HEK293 (cell line): ENCODE results near the gene BSCL2.
A peak's percentile ranks its signal among the peaks of the same experiment; 100 is the strongest.

ENCODE experiments used
- KLF7 ChIP-seq: fragments of 450-650 bp; formaldehyde crosslinking; IDR thresholded peaks from 2 replicates; pipeline ENCODE4 v1.5.1; 2016; ENCODE audit warnings: missing biosample characterization, missing genetic modification characterization, borderline replicate concordance
- OSR2 ChIP-seq: fragments of 450-650 bp; formaldehyde crosslinking; IDR thresholded peaks from 2 replicates; pipeline ENCODE4 v1.5.1; 2016; ENCODE audit warnings: missing biosample characterization, missing genetic modification characterization
- SCRT2 ChIP-seq: fragments of 450-650 bp; formaldehyde crosslinking; IDR thresholded peaks from 2 replicates; pipeline ENCODE4 v1.5.1; 2016; ENCODE audit warnings: missing biosample characterization, missing genetic modification characterization
- YY1 ChIP-seq: fragments of 450-650 bp; formaldehyde crosslinking; IDR thresholded peaks from 2 replicates; pipeline ENCODE4 v1.5.1; 2018; ENCODE audit warnings: missing biosample characterization, missing genetic modification characterization
- ZBTB20 ChIP-seq: fragments of 450-650 bp; formaldehyde crosslinking; IDR thresholded peaks from 2 replicates; pipeline ENCODE4 v1.5.1; 2016; ENCODE audit warnings: missing biosample characterization, missing genetic modification characterization
- ZBTB21 ChIP-seq: fragments of 450-650 bp; formaldehyde crosslinking; IDR thresholded peaks from 2 replicates; pipeline ENCODE4 v1.5.1; 2017; ENCODE audit warnings: missing biosample characterization, missing genetic modification characterization
- ZNF211 ChIP-seq: fragments of 450-650 bp; formaldehyde crosslinking; IDR thresholded peaks from 2 replicates; pipeline ENCODE4 v1.5.1; 2016; ENCODE audit warnings: low read depth, missing biosample characterization, missing genetic modification characterization
- ZNF221 ChIP-seq: fragments of 450-650 bp; formaldehyde crosslinking; IDR thresholded peaks from 2 replicates; pipeline ENCODE4 v1.5.1; 2017; ENCODE audit warnings: missing biosample characterization, missing genetic modification characterization, borderline replicate concordance
- ZNF274 ChIP-seq, 2 experiments: fragments of 200-500 bp in 1 of 2; fragments of 450-650 bp in 1 of 2; sonication (Bioruptor generic) in 1 of 2; formaldehyde crosslinking in 1 of 2; IDR thresholded peaks; 2 replicates each; pipeline versions ENCODE4 v1.5.1 to v1.6.1; 2014 to 2016; ENCODE audit warnings: borderline replicate concordance in 1 of 2, inconsistent platforms in 1 of 2, low read length in 1 of 2, missing biosample characterization in 1 of 2, missing genetic modification characterization in 1 of 2
- ZNF350 ChIP-seq: fragments of 450-650 bp; formaldehyde crosslinking; IDR thresholded peaks from 2 replicates; pipeline ENCODE4 v1.5.0; 2017; ENCODE audit warnings: missing biosample characterization, mild to moderate bottlenecking, missing genetic modification characterization
- ZNF423 ChIP-seq: fragments of 450-650 bp; formaldehyde crosslinking; IDR thresholded peaks from 2 replicates; pipeline ENCODE4 v1.5.1; 2016; ENCODE audit warnings: missing biosample characterization, missing genetic modification characterization
- ZNF48 ChIP-seq: fragments of 450-650 bp; formaldehyde crosslinking; IDR thresholded peaks from 2 replicates; pipeline ENCODE4 v1.5.1; 2016; ENCODE audit warnings: missing biosample characterization, missing genetic modification characterization
- ZNF521 ChIP-seq: fragments of 450-650 bp; formaldehyde crosslinking; IDR thresholded peaks from 2 replicates; pipeline ENCODE4 v1.5.1; 2017; ENCODE audit warnings: missing biosample characterization, mild to moderate bottlenecking, missing genetic modification characterization
- ZNF529 ChIP-seq: fragments of 450-650 bp; formaldehyde crosslinking; IDR thresholded peaks from 2 replicates; pipeline ENCODE4 v1.5.1; 2017; ENCODE audit warnings: missing genetic modification characterization, missing biosample characterization; ENCODE audit not compliant: insufficient replicate concordance
- ZNF560 ChIP-seq: fragments of 450-650 bp; formaldehyde crosslinking; IDR thresholded peaks from 2 replicates; pipeline ENCODE4 v1.5.1; 2017; ENCODE audit warnings: missing biosample characterization, missing genetic modification characterization, borderline replicate concordance
- ZNF792 ChIP-seq: fragments of 450-650 bp; formaldehyde crosslinking; IDR thresholded peaks from 2 replicates; pipeline ENCODE4 v1.5.1; 2016; ENCODE audit warnings: missing biosample characterization, missing genetic modification characterization
- TF ChIP-seq, protein P1 (sequence below): fragments of 450-650 bp; formaldehyde crosslinking; IDR thresholded peaks from 2 replicates; pipeline ENCODE4 v1.5.1; 2016; ENCODE audit warnings: missing biosample characterization, missing genetic modification characterization
- TF ChIP-seq, protein P2 (sequence below): fragments of 450-650 bp; formaldehyde crosslinking; IDR thresholded peaks from 2 replicates; pipeline ENCODE4 v1.5.1; 2016; ENCODE audit warnings: missing biosample characterization, missing genetic modification characterization, low read depth
- TF ChIP-seq, protein P3 (sequence below): fragments of 450-650 bp; formaldehyde crosslinking; IDR thresholded peaks from 2 replicates; pipeline ENCODE4 v1.5.1; 2016; ENCODE audit warnings: missing biosample characterization, missing genetic modification characterization
- TF ChIP-seq, protein P4 (sequence below): fragments of 450-650 bp; formaldehyde crosslinking; IDR thresholded peaks from 2 replicates; pipeline ENCODE4 v1.5.1; 2016; ENCODE audit warnings: missing biosample characterization, missing genetic modification characterization
- TF ChIP-seq, protein P5 (sequence below): fragments of 450-650 bp; formaldehyde crosslinking; IDR thresholded peaks from 2 replicates; pipeline ENCODE4 v1.5.1; 2016; ENCODE audit warnings: missing biosample characterization, missing genetic modification characterization, borderline replicate concordance
- TF ChIP-seq, protein P6 (sequence below): fragments of 450-650 bp; formaldehyde crosslinking; conservative IDR thresholded peaks from 2 replicates; pipeline ENCODE4 v1.5.1; 2016; ENCODE audit warnings: low read depth, missing biosample characterization, missing genetic modification characterization

BSCL2 gene

DNA sequence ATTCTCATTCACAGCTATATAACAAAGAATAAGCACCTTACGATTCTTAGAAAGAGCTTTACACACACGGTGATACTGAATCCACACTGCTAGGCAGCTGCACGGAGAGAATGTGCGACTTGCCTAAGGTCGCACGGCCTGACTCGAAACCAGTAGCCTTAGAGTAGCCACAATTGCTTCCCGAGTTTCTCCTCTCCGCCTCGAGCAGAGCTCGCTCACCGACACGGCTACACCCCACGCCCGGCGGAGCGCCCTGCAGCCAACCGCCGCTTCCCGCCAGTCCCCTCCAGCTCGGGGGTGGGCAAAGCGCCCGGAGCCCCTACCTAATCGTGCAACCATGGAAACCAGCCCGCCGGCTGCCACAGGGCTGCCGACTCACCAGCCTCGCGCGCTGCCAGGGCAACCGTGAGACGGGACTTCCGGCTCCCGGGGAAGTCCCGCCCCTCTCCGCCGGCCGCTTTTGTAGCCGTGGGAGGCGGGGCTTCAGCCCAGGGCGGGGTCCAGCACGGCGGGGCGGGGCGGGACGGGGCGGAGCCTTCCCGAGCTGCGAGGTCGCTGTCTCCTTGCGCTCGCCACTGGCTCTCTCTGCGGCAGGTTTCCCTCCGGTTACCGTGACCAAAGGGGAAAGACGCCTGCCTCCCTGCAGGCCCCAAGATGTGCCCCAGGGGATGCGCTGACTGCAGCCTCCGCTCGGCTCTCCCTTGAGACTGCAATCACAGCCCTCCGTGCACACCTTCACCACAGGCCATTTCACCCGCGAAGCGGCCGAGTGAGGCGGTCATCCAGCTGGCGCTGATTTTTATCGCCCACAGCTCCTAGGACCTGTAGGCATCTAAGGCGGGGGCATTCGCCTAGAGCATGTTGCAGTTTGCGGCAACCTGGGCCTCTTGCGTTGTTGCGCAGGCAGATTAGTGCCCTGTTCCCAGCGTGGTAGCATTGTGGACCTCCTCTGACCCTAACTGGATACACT is 1.1 kb downstream of the BSCL2 start (continued):
- TF ChIP-seq ZBTB21 (tag by site-specific recombination): no peak
- TF ChIP-seq SCRT2: peak; percentile 70
- no peak for TF ChIP-seq ZNF274 (IDR thresholded peaks at IDR 0.05; ENCODE audit: low read length)
- TF ChIP-seq ZNF274 (tag by site-specific recombination; IDR thresholded peaks at IDR 0.05; ENCODE audit: borderline replicate concordance): no peak
- TF ChIP-seq, protein P1, sequence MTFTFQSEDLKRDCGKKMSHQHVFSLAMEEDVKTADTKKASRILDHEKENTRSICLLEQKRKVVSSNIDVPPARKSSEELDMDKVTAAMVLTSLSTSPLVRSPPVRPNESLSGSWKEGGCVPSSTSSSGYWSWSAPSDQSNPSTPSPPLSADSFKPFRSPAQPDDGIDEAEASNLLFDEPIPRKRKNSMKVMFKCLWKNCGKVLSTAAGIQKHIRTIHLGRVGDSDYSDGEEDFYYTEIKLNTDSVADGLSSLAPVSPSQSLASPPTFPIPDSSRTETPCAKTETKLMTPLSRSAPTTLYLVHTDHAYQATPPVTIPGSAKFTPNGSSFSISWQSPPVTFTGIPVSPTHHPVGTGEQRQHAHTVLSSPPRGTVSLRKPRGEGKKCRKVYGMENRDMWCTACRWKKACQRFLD (tag by site-specific recombination): no peak
- no peak for TF ChIP-seq ZNF221 (tag by site-specific recombination)
- TF ChIP-seq, protein P2, sequence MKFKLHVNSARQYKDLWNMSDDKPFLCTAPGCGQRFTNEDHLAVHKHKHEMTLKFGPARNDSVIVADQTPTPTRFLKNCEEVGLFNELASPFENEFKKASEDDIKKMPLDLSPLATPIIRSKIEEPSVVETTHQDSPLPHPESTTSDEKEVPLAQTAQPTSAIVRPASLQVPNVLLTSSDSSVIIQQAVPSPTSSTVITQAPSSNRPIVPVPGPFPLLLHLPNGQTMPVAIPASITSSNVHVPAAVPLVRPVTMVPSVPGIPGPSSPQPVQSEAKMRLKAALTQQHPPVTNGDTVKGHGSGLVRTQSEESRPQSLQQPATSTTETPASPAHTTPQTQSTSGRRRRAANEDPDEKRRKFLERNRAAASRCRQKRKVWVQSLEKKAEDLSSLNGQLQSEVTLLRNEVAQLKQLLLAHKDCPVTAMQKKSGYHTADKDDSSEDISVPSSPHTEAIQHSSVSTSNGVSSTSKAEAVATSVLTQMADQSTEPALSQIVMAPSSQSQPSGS: no peak
- no peak for TF ChIP-seq ZNF560
- no peak for TF ChIP-seq ZNF350 (tag by site-specific recombination)
- TF ChIP-seq ZBTB20 (tag by site-specific recombination): no peak
- no peak for TF ChIP-seq YY1 (tag by site-specific recombination)
- no peak for TF ChIP-seq ZNF211 (tag by site-specific recombination)
- no peak for TF ChIP-seq ZNF521 (tag by site-specific recombination)
- TF ChIP-seq, protein P3, sequence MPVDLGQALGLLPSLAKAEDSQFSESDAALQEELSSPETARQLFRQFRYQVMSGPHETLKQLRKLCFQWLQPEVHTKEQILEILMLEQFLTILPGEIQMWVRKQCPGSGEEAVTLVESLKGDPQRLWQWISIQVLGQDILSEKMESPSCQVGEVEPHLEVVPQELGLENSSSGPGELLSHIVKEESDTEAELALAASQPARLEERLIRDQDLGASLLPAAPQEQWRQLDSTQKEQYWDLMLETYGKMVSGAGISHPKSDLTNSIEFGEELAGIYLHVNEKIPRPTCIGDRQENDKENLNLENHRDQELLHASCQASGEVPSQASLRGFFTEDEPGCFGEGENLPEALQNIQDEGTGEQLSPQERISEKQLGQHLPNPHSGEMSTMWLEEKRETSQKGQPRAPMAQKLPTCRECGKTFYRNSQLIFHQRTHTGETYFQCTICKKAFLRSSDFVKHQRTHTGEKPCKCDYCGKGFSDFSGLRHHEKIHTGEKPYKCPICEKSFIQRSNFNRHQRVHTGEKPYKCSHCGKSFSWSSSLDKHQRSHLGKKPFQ (tag by site-specific recombination): 0 out of 2 replicates have a peak, but pooled peaks have one; percentile 47
- no peak for TF ChIP-seq ZNF529
- TF ChIP-seq, protein P4, sequence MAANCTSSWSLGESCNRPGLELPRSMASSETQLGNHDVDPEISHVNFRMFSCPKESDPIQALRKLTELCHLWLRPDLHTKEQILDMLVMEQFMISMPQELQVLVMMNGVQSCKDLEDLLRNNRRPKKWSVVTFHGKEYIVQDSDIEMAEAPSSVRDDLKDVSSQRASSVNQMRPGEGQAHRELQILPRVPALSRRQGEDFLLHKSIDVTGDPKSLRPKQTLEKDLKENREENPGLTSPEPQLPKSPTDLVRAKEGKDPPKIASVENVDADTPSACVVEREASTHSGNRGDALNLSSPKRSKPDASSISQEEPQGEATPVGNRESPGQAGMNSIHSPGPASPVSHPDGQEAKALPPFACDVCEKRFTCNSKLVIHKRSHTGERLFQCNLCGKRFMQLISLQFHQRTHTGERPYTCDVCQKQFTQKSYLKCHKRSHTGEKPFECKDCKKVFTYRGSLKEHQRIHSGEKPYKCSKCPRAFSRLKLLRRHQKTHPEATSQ (tag by site-specific recombination): no peak
- TF ChIP-seq KLF7 (tag by site-specific recombination): 0 out of 2 replicates have a peak, but pooled peaks have one; percentile 28
- peak; percentile 32; the same call in 1 of the 2 replicates for TF ChIP-seq ZNF423
- TF ChIP-seq OSR2 (tag by site-specific recombination): peak; percentile 19; the same call in 1 of the 2 replicates
- TF ChIP-seq ZNF48 (tag by site-specific recombination): no peak
- TF ChIP-seq, protein P5, sequence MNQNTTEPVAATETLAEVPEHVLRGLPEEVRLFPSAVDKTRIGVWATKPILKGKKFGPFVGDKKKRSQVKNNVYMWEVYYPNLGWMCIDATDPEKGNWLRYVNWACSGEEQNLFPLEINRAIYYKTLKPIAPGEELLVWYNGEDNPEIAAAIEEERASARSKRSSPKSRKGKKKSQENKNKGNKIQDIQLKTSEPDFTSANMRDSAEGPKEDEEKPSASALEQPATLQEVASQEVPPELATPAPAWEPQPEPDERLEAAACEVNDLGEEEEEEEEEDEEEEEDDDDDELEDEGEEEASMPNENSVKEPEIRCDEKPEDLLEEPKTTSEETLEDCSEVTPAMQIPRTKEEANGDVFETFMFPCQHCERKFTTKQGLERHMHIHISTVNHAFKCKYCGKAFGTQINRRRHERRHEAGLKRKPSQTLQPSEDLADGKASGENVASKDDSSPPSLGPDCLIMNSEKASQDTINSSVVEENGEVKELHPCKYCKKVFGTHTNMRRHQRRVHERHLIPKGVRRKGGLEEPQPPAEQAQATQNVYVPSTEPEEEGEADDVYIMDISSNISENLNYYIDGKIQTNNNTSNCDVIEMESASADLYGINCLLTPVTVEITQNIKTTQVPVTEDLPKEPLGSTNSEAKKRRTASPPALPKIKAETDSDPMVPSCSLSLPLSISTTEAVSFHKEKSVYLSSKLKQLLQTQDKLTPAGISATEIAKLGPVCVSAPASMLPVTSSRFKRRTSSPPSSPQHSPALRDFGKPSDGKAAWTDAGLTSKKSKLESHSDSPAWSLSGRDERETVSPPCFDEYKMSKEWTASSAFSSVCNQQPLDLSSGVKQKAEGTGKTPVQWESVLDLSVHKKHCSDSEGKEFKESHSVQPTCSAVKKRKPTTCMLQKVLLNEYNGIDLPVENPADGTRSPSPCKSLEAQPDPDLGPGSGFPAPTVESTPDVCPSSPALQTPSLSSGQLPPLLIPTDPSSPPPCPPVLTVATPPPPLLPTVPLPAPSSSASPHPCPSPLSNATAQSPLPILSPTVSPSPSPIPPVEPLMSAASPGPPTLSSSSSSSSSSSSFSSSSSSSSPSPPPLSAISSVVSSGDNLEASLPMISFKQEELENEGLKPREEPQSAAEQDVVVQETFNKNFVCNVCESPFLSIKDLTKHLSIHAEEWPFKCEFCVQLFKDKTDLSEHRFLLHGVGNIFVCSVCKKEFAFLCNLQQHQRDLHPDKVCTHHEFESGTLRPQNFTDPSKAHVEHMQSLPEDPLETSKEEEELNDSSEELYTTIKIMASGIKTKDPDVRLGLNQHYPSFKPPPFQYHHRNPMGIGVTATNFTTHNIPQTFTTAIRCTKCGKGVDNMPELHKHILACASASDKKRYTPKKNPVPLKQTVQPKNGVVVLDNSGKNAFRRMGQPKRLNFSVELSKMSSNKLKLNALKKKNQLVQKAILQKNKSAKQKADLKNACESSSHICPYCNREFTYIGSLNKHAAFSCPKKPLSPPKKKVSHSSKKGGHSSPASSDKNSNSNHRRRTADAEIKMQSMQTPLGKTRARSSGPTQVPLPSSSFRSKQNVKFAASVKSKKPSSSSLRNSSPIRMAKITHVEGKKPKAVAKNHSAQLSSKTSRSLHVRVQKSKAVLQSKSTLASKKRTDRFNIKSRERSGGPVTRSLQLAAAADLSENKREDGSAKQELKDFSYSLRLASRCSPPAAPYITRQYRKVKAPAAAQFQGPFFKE (tag by site-specific recombination): no peak
- no peak for TF ChIP-seq ZNF792 (tag by site-specific recombination)
- TF ChIP-seq, protein P6, sequence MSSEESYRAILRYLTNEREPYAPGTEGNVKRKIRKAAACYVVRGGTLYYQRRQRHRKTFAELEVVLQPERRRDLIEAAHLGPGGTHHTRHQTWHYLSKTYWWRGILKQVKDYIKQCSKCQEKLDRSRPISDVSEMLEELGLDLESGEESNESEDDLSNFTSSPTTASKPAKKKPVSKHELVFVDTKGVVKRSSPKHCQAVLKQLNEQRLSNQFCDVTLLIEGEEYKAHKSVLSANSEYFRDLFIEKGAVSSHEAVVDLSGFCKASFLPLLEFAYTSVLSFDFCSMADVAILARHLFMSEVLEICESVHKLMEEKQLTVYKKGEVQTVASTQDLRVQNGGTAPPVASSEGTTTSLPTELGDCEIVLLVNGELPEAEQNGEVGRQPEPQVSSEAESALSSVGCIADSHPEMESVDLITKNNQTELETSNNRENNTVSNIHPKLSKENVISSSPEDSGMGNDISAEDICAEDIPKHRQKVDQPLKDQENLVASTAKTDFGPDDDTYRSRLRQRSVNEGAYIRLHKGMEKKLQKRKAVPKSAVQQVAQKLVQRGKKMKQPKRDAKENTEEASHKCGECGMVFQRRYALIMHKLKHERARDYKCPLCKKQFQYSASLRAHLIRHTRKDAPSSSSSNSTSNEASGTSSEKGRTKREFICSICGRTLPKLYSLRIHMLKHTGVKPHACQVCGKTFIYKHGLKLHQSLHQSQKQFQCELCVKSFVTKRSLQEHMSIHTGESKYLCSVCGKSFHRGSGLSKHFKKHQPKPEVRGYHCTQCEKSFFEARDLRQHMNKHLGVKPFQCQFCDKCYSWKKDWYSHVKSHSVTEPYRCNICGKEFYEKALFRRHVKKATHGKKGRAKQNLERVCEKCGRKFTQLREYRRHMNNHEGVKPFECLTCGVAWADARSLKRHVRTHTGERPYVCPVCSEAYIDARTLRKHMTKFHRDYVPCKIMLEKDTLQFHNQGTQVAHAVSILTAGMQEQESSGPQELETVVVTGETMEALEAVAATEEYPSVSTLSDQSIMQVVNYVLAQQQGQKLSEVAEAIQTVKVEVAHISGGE (tag by site-specific recombination): peak; percentile 51
